Dendritic cell treated with granulocyte-macrophage colony-stimulating factor and Interleukin-4, amounts not matched to agents 40 ng/mL and 50 ng/mL, for 4 days (primary cell): Measurements from ENCODE around the gene SPAG5.

ENCODE experiments used
- H3K27ac Mint-ChIP-seq: one replicate; pipeline ENCODE4 v1.8.0; 2022; ENCODE audit warnings: mild to moderate bottlenecking, mixed read lengths
- H3K27me3 Mint-ChIP-seq: one replicate; pipeline ENCODE4 v1.8.0; 2022; ENCODE audit warnings: mild to moderate bottlenecking, mixed read lengths
- H3K36me3 Mint-ChIP-seq: one replicate; pipeline ENCODE4 v1.8.0; 2022; ENCODE audit warnings: low read depth, mixed read lengths
- H3K4me1 Mint-ChIP-seq: one replicate; pipeline ENCODE4 v1.8.0; 2022; ENCODE audit warnings: low read depth, mixed read lengths
- H3K4me3 Mint-ChIP-seq: one replicate; pipeline ENCODE4 v1.8.0; 2022; ENCODE audit warnings: mild to moderate bottlenecking, moderate library complexity, mixed read lengths
- H3K9me3 Mint-ChIP-seq: one replicate; pipeline ENCODE4 v1.8.0; 2022; ENCODE audit warnings: mixed read lengths
- intact Hi-C: fragments of 100-400 bp; cut with micrococcal nuclease; formaldehyde crosslinking; loops from one replicate; pipeline ENCODE4 v1.15.0; 2022

The SPAG5 gene

DNA sequence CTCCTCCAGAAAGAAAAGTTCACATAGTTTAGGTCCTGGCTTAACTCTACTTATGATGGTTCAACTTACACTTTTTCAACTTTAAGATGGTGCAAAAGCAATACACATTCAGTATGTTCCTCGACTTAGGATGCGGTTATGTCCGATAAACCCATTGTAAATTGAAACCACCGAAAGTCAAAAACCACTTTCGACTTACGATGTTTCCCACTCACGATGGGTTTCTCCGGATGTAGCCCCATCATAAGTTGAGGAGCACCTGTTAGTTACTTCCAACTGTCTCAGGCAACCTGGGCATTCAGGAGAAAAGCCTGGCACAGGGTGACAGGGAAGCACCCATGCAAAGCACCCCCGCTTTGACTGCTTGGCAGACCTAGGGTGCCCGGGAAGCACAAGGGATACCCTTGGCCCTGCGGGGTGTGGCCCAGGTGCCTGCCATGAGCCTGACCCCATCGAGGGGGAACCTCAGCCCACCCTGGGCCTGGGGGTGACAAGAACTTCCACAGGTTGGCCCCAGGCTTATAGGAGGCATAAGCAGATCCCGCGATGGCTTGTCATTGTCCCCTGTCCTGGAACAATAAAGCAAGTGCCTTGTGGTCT, 60.4 kb downstream of the SPAG5 start:
- no peak overlapping the region for H3K27ac Mint-ChIP-seq
- H3K27me3 Mint-ChIP-seq: peaks cover 10% of the 10 kb centered on the region
- H3K4me1 Mint-ChIP-seq: no peaks in the 10 kb centered on the region
- H3K36me3 Mint-ChIP-seq: no peaks in the 10 kb centered on the region
- no peak overlapping the region for H3K4me3 Mint-ChIP-seq
- intact Hi-C loops: no loop called here
- no peaks in the 10 kb centered on the region for H3K9me3 Mint-ChIP-seq

DNA sequence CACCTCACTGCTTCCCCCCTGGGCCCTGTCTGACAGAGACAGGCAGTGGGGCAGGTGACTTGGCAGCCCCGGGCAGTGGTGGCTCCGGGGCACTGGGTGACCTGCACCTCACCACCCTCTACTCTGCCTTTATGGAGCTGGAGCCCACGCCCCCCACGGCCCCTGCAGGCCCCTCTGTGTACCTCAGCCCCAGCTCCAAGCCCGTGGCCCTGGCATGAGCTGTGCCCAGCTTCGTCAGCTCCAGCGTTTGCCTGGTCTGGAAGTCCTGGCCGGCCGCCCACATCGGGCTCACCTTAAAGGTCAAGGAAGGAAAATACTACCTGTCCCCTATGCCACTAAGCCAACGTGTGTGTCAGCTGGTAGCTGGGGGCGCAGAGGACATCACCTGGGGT, 61.6 kb downstream of the SPAG5 start:
- Mint-ChIP-seq H3K4me1 (peaks cover 5% of the 10 kb centered on the region), H3K36me3 (no peaks in the 10 kb centered on the region), H3K9me3 (no peaks in the 10 kb centered on the region), H3K27me3 (peaks cover 10% of the 10 kb centered on the region), H3K4me3 (no peak overlapping the region), H3K27ac (no peak overlapping the region)
- intact Hi-C loops: no loop called here

DNA sequence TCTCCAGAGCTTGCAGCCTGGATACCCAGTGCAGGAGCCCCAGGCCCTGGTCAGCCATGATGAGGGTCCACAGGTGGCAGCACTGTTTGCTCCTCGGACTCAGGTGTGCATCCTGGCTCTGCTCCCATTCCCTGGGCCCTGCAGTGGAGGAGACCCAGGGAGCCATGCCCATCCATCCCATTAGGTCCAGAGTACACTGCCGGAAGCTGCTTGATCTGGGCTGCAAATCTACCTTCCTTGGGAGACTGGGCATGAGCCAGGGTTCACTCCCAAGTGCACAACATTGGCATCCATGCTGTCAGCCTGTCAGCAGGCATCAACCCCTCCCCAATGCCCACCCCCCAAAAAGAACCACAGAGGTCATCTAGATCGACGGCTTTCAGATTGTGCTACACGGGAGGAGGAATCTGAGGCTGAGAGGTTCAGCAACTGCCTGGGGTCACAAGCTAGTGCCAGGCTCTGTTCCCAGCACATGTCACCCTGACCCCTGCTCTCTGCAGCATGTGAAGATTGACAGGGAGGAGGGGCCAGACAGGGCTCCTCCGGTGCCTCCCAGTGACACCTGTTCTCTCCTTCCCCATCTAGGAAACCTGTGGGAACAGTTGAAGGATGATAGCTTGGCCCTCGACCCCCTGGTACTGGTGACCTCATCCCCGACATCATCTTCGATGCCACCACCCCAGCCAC, 62.1 kb downstream of the SPAG5 start:
- intact Hi-C loops: no loop called here
- Mint-ChIP-seq H3K9me3 (no peaks in the 10 kb centered on the region), H3K4me3 (no peak overlapping the region), H3K36me3 (no peaks in the 10 kb centered on the region), H3K27me3 (peaks cover 11% of the 10 kb centered on the region), H3K4me1 (peaks cover 5% of the 10 kb centered on the region), H3K27ac (no peak overlapping the region)

DNA sequence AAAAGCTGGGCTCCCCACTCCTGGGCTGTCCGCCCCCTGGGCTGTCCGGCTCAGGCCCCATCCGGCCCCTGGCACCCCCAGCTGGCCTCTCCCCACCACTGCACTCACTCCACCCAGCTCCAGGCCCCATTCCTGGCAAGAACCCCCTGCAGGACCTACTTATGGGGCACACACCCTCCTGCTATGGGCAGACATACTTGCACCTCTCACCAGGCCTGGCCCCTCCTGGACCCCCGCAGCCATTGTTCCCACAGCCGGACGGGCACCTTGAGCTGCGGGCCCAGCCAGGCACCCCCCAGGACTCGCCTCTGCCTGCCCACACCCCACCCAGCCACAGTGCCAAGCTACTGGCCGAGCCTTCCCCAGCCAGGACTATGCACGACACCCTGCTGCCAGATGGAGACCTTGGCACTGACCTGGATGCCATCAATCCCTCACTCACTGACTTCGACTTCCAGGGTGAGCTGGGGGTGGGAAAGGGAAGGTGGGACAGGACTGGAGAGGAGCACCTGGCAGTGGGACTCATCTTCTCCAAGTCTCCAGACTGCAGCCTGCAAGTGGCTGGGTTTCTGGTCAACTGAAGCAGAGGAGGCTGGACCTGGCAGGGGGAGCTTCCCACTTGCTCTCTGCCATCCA, 64.0 kb downstream of the SPAG5 start:
- peaks cover 22% of the 10 kb centered on the region for H3K27me3 Mint-ChIP-seq
- no peaks in the 10 kb centered on the region for H3K36me3 Mint-ChIP-seq
- H3K9me3 Mint-ChIP-seq: no peaks in the 10 kb centered on the region
- intact Hi-C loops: no loop called here
- no peak overlapping the region for H3K27ac Mint-ChIP-seq
- peaks cover 5% of the 10 kb centered on the region for H3K4me1 Mint-ChIP-seq
- no peak overlapping the region for H3K4me3 Mint-ChIP-seq

DNA sequence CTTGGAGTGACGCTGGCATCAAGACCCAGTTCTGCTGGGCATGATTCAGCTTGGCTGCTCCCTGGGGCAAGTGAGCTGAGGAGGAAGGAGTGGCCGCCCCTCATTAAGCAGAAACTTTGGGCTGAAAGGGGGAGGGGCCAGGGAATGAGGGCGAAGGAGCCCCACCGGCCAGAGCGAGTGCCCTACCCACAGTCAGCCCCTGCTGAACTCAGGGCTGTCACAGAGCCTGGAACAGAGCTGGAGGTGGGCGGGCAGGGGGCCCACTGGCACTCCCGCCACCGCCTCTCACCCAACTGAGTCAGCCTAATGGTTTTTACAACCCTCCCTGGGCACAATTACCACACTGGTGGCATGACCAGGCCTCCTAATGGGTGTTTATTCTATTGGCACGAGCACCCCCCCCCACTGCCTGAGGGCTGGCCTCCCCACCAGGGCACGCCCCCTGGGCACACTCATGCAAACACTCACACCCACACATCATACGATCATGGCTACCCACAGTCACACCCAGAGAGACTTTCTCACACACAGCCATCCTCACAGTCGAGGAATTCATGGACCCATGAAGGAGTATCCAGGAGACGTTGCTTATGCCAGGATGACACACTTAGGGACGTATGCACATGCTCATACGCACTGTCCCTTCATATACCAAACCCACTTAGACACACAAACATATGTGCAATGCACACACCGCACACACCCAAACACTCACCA, 65.6 kb downstream of the SPAG5 start:
- H3K9me3 Mint-ChIP-seq: no peaks in the 10 kb centered on the region
- peaks cover 5% of the 10 kb centered on the region for H3K4me1 Mint-ChIP-seq
- no peak overlapping the region for H3K4me3 Mint-ChIP-seq
- H3K36me3 Mint-ChIP-seq: no peaks in the 10 kb centered on the region
- peaks cover 22% of the 10 kb centered on the region for H3K27me3 Mint-ChIP-seq
- no peak overlapping the region for H3K27ac Mint-ChIP-seq
- intact Hi-C loops: no loop called here

DNA sequence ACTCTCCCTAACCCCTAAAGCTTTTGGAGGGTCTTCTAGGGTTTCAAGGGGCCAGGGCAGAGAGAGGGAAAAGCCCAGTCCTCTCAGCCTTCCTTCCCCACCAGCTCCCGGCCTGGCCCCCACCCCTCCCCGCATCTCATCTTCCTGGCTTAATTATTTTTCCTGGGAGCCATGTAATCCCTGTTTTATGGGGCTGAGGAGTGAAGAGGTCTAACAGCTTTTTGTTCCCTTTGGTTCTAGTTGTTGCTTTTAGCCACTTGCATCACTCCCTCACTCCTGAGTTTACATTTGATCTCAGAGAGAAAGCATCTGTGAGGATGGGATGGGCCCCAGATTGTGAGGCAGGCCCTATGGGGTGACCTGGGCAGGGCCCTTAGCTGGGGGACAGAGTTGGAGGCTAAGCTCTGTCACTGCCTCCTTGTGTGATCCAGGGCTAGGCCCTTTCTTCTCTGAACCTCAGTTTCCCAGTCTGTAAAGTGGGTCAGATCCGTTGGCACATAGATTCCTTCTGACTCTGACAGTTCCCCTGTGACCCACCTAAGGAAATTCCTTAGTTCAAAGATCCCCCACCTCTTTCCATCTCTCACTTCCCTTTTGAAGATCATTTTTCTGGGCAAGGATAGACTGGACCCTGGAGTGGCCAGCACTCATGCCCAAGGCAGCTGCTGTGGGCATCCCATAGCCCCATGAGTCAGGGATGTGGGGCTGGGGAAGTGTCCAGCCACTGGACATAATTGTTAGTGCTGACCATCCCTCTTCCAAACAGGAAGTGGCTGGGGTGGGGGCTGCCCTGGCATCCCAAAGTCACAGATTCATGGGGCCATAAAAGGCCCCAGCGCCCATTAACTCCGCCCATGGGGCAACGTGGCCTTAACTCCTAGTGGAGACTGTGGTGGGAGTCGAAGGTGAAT, 66.5 kb downstream of the SPAG5 start:
- H3K27me3 Mint-ChIP-seq: peaks cover 18% of the 10 kb centered on the region
- no peak overlapping the region for H3K4me3 Mint-ChIP-seq
- peaks cover 9% of the 10 kb centered on the region for H3K4me1 Mint-ChIP-seq
- no peak overlapping the region for H3K27ac Mint-ChIP-seq
- intact Hi-C loops: no loop called here
- no peaks in the 10 kb centered on the region for H3K9me3 Mint-ChIP-seq
- H3K36me3 Mint-ChIP-seq: no peaks in the 10 kb centered on the region

DNA sequence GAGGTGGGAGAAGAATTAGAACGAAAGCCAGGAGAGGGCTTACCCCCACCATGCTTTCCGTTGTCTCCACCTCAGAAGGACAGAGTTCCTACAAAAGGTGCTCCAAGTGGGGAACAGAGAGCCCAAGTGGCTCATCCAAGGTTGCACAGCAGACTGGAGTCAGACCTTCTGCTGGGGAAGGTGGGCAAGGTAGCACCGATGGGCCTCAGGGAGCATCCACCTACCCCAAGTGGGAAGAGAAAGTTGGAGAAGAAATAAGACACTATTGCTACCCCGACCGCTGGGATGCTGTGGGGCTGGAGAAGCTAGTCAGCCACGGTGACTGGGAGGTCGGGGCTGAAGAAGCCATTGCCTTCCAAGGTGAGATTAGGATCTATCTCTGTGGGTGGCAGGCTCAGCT, 67.9 kb downstream of the SPAG5 start:
- Mint-ChIP-seq H3K27me3 (peaks cover 15% of the 10 kb centered on the region), H3K9me3 (no peaks in the 10 kb centered on the region), H3K36me3 (no peaks in the 10 kb centered on the region)

DNA sequence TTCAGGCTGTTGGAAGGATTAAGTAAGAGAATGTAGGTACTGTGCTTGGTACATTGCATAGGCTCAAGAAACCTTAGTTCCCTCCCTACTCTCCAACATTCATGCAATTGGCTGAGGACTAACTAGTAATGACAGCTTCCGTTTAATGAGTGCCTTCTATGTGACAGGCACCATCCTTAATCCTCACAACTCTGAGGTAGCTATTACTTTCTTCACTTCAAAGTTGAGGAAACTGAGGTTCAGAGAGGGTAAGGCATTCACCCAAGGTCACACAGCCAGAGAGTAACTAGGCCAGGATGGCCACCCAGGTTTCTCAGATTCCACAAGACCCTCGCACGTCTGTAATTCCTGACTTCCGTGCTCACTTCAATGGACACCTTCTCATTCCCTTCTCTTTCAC, 68.6 kb downstream of the SPAG5 start:
- intact Hi-C loops: no loop called here
- Mint-ChIP-seq H3K27me3 (peaks cover 15% of the 10 kb centered on the region), H3K4me1 (peaks cover 18% of the 10 kb centered on the region), H3K9me3 (no peaks in the 10 kb centered on the region), H3K36me3 (no peaks in the 10 kb centered on the region), H3K27ac (no peak overlapping the region), H3K4me3 (no peak overlapping the region)

More for the DNA sequence above, 67.9 kb downstream of the SPAG5 start:
- H3K4me1 Mint-ChIP-seq: peaks cover 18% of the 10 kb centered on the region
- intact Hi-C loops: no loop called here
- no peak overlapping the region for H3K27ac Mint-ChIP-seq
- H3K4me3 Mint-ChIP-seq: no peak overlapping the region

DNA sequence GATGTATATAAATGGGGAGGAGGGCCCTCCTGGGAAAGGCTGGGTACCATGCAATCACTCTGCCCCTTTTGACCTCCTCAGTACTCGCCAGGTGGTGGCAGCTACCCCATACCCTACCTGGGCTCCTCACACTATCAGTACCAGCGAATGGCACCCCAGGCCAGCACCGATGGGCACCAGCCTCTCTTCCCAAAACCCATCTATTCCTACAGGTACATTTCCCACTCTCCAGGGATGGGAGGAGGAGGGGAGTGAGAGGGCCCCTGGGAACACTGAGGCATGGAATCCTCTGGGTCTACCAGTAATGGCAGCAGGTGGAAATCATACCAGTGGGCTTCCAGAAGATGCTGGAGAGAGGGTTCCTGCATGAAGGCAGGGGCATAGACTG, 69.8 kb downstream of the SPAG5 start:
- peaks cover 12% of the 10 kb centered on the region for H3K27me3 Mint-ChIP-seq
- H3K4me3 Mint-ChIP-seq: no peak overlapping the region
- H3K9me3 Mint-ChIP-seq: no peaks in the 10 kb centered on the region
- H3K4me1 Mint-ChIP-seq: peaks cover 18% of the 10 kb centered on the region
- no peak overlapping the region for H3K27ac Mint-ChIP-seq
- H3K36me3 Mint-ChIP-seq: no peaks in the 10 kb centered on the region
- intact Hi-C loops: no loop called here

DNA sequence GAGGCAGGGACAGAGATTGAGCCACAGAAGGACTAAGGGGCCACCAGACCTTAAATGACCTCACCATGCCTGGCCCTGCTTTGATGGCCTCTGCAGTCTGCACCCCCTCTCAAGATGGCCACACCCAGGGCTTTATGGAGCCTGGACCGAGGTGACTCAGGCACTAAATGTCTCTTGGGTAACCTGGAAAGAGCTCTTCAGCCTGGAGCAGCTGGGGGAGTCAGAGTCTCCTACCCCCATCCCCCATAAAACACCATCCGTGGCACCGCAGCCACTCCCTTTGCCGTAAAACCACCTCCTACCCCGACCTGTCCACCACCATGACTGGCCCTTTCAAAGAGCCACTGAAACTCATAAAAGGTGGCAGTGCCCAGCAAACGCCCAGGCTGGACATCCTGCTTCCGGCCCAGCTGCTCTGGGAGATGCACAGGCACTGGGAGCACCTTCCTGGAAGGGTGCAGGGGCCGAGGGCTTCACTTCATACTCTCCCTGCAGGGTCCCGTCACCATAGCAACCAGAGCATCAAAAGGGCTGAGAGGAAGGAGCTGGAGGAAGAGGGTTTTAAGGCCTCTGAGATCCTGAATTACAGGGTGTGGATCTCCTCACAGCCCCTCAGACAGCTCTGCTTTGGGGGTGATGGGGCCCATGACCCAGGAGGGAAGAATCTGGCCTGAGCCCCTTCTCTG, 70.4 kb downstream of the SPAG5 start:
- Mint-ChIP-seq H3K27me3 (peaks cover 12% of the 10 kb centered on the region), H3K9me3 (no peaks in the 10 kb centered on the region), H3K27ac (no peak overlapping the region)

DNA sequence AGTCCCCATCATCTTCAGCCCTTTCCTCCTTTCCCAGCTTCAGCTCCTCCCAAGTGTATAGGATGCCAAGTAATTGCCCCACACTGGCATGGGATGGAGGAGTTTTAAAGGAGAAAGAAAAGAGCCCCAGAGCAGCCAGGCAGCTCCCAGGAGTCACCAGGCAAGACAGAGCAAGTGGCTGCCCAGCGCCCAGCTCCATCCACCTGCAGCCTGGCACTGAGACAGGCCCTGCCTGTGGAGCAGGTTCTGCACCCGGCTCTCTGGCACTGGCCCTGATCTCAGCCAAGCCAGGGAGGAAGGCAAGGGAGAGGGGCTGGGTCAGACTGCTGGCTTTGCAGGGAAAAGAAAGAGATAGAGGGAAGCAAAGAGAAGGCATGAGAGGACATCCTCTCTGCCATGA, 71.0 kb downstream of the SPAG5 start:
- H3K27me3 Mint-ChIP-seq: peaks cover 12% of the 10 kb centered on the region
- H3K9me3 Mint-ChIP-seq: no peaks in the 10 kb centered on the region
- intact Hi-C loops: no loop called here
- no peaks in the 10 kb centered on the region for H3K36me3 Mint-ChIP-seq
- H3K4me1 Mint-ChIP-seq: peaks cover 18% of the 10 kb centered on the region
- no peak overlapping the region for H3K4me3 Mint-ChIP-seq
- no peak overlapping the region for H3K27ac Mint-ChIP-seq

More for the DNA sequence above, 70.4 kb downstream of the SPAG5 start:
- Mint-ChIP-seq H3K36me3 (no peaks in the 10 kb centered on the region), H3K4me3 (no peak overlapping the region), H3K4me1 (peaks cover 18% of the 10 kb centered on the region)
- intact Hi-C loops: no loop called here
